ENCODE measurements around the gene SMAD6. TPM values are rescaled to one million over a fixed set of nuclear protein-coding genes. Genes with fewer than 3 reads are reported as not detected.
A peak's percentile ranks its signal among the peaks of the same experiment; 100 is the strongest.

Gene SMAD6
- total and polyA plus RNA-seq, 2 of the 4 experiments (the other 2 are of a cell fraction) = 4.8 to 8.5 TPM

DNA sequence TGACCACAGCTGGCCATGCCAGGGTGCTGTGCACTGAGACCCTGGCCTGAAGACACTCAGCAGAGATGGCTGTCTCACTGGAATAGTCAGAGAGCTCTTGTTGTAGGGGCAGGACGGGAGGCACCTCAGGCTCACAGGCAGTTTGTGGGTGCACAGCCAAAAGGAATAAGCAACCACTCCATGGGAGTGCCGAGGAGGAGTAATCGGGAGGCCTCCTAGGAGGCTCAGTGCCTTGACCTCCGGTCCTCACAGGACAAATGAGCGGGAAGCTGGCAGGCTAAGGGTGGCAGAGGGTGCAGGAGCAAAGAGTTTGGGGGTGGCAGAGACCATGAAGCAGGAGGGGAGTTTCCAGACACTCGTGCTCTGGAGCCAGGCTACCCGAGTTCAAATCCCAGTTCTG is 81.7 kb downstream of the SMAD6 start:
- ChIA-PET POLR2A (ENCODE audit: unreplicated experiment) (no interaction called here), CTCF (interaction anchor here (0.6 to 1.0 kb wide), 2 partner anchors 68 to 116 kb away, joined by 3 read pairs; no protein-coding TSS in a partner anchor)
- H2AFZ ChIP-seq (replicated peaks; ENCODE audit: low read length, poor library complexity) = peak overlapping the region; percentile 34
- H3K23ac ChIP-seq (ENCODE audit: low read depth, low read length) = peak overlapping the region; percentile 62
- intact Hi-C loops (cut with micrococcal nuclease) (no loop called here), in situ Hi-C loops (cut with MboI; ENCODE audit: low sequenced_read_pairs) (no loop called here), dilution Hi-C loops (cut with HindIII; ENCODE audit: low sequenced_read_pairs, unreplicated experiment) (no loop called here)
- H3K36me3 ChIP-seq (ENCODE audit: control insufficient read depth, insufficient read depth, low read length) = peaks cover 5% of the 10 kb centered on the region; the same call in 1 of the 2 replicates
- peak overlapping the region; percentile 48 for H3K27ac ChIP-seq (ENCODE audit: insufficient read depth, low read length)
- no peak for DNase-seq
- BruUV-seq (replicated peaks) = no TSS peak
- no peak overlapping the region for H3K56ac ChIP-seq (ENCODE audit: extremely low read depth, insufficient read depth, low read length)
- no peaks in the 10 kb centered on the region for H3K9me3 ChIP-seq (ENCODE audit: control insufficient read depth, insufficient read depth, low read length)
- no peak overlapping the region for H3K9ac ChIP-seq (ENCODE audit: low read depth, low read length)
- peak overlapping the region; percentile 98 for H2AK5ac ChIP-seq (ENCODE audit: low read depth, low read length)
- H3K18ac ChIP-seq (ENCODE audit: low read depth, low read length) = peak overlapping the region; percentile 64; the same call in 1 of the 2 replicates
- WGBS, 2 experiments (ENCODE audit: extremely low coverage in 2 of 2, insufficient read length in 1 of 2) = 100% methylated on average over 3 of the region's 7 CpGs; no CpG with 5 or more reads in 1 of the 2 experiments
- H3K4ac ChIP-seq (ENCODE audit: low read depth, low read length) = peak overlapping the region; percentile 85
- no peaks in the 10 kb centered on the region for H3K27me3 ChIP-seq (ENCODE audit: control insufficient read depth, insufficient read depth, low read length)
- H3K14ac ChIP-seq (replicated peaks; ENCODE audit: low read depth, low read length) = peak overlapping the region; percentile 84
- peaks cover 57% of the 10 kb centered on the region for H3K9me1 ChIP-seq (ENCODE audit: insufficient read depth, low read length)
- peak overlapping the region; percentile 89 for H2BK20ac ChIP-seq (ENCODE audit: low read depth, low read length)
- H2BK120ac ChIP-seq (ENCODE audit: low read depth, low read length) = peak overlapping the region; percentile 85
- TF ChIP-seq, protein P1, sequence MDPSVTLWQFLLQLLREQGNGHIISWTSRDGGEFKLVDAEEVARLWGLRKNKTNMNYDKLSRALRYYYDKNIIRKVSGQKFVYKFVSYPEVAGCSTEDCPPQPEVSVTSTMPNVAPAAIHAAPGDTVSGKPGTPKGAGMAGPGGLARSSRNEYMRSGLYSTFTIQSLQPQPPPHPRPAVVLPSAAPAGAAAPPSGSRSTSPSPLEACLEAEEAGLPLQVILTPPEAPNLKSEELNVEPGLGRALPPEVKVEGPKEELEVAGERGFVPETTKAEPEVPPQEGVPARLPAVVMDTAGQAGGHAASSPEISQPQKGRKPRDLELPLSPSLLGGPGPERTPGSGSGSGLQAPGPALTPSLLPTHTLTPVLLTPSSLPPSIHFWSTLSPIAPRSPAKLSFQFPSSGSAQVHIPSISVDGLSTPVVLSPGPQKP (IDR thresholded peaks at IDR 0.05; ENCODE audit: borderline replicate concordance, low read depth, low read length) = no peak
- TF ChIP-seq CHD1 (IDR thresholded peaks at IDR 0.05; ENCODE audit: low read depth, low read length) = no peak
- TF ChIP-seq, protein P2, sequence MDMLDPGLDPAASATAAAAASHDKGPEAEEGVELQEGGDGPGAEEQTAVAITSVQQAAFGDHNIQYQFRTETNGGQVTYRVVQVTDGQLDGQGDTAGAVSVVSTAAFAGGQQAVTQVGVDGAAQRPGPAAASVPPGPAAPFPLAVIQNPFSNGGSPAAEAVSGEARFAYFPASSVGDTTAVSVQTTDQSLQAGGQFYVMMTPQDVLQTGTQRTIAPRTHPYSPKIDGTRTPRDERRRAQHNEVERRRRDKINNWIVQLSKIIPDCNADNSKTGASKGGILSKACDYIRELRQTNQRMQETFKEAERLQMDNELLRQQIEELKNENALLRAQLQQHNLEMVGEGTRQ (IDR thresholded peaks at IDR 0.05; ENCODE audit: low read depth, low read length) = no peak
- TF ChIP-seq RFX5 (IDR thresholded peaks at IDR 0.05; ENCODE audit: low read depth, low read length) = no peak
- no peak for TF ChIP-seq RCOR1 (IDR thresholded peaks at IDR 0.05; ENCODE audit: insufficient replicate concordance, low read length)
- peak overlapping the region; percentile 88 for H2BK5ac ChIP-seq (ENCODE audit: low read depth, low read length, poor library complexity, severe bottlenecking)
- no peak for ATAC-seq (ENCODE audit: low read depth)
- peak overlapping the region; percentile 27; the same call in 1 of the 2 replicates for H4K5ac ChIP-seq (ENCODE audit: low read depth, low read length)
- peaks cover 29 to 66% of the 10 kb centered on the region in 2 experiments for H3K79me1 ChIP-seq (ENCODE audit: low read depth in 1 of 2, low read length in 2 of 2)
- H4K20me1 ChIP-seq (ENCODE audit: insufficient read depth, low read length) = no peaks in the 10 kb centered on the region
- H3K4me1 ChIP-seq (ENCODE audit: control insufficient read depth, insufficient read depth, low read length) = peaks cover 60% of the 10 kb centered on the region
- H2BK15ac ChIP-seq (ENCODE audit: low read depth, low read length) = peak overlapping the region; percentile 76; the same call in 1 of the 3 replicates
- no peak overlapping the region for H3K4me2 ChIP-seq (ENCODE audit: low read depth, low read length)
- H3K4me3 ChIP-seq (ENCODE audit: insufficient read depth, low read depth, low read length) = no peak overlapping the region
- peak overlapping the region; percentile 94 for H4K91ac ChIP-seq (ENCODE audit: insufficient read depth, low read depth, low read length)
- H2AK9ac ChIP-seq (replicated peaks; ENCODE audit: low read depth, low read length, poor library complexity) = peak overlapping the region; percentile 5
- peak overlapping the region in 1 of 2 experiments; percentile 77; a peak in 2 of 4 replicates for H4K8ac ChIP-seq (ENCODE audit: low read depth in 2 of 2, low read length in 2 of 2)

Measured in IMR-90 (cell line).